Body of pancreas (tissue), 4 donors: ENCODE measurements around the gene PHF12.

ENCODE experiments used
- POLR2A ChIP-seq, 3 donors: fragments of 450-650 bp; IDR thresholded peaks; one replicate each; pipeline ENCODE4 v1.6.1; 2016; ENCODE audit warnings: antibody characterized with exemption in 3 of 3, mild to moderate bottlenecking in 2 of 3
- TF ChIP-seq, protein P1 (sequence below), 7 experiments: fragments of 450-650 bp in 4 of 7; fragments of 200-600 bp in 3 of 7; sonication (generic) in 3 of 7; IDR thresholded peaks; one replicate each; pipeline ENCODE4 v1.5.1; 2016 to 2019; ENCODE audit warnings: antibody characterized with exemption in 7 of 7

DNA sequence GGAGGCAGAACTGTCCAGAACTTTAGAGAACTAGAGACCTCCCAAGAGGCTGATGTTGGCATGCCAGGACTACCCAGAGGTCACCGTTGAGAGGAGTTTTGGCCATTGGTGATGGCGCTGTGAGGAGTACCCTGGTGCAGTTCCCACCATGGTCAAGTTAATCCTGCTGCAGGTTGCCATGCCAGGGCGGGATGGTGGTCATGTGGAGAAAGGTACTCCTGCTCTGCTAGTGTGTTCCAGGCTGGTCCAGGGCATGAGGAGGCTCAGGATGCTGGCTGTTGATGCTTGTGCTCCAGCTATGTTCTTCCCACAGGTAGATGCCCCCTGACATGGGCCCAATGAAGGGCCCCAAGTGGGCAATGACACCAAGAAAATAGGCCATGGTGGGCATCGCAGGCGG, 4.1 kb upstream of the PHF12 start:
- TF ChIP-seq, protein P1, sequence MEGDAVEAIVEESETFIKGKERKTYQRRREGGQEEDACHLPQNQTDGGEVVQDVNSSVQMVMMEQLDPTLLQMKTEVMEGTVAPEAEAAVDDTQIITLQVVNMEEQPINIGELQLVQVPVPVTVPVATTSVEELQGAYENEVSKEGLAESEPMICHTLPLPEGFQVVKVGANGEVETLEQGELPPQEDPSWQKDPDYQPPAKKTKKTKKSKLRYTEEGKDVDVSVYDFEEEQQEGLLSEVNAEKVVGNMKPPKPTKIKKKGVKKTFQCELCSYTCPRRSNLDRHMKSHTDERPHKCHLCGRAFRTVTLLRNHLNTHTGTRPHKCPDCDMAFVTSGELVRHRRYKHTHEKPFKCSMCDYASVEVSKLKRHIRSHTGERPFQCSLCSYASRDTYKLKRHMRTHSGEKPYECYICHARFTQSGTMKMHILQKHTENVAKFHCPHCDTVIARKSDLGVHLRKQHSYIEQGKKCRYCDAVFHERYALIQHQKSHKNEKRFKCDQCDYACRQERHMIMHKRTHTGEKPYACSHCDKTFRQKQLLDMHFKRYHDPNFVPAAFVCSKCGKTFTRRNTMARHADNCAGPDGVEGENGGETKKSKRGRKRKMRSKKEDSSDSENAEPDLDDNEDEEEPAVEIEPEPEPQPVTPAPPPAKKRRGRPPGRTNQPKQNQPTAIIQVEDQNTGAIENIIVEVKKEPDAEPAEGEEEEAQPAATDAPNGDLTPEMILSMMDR (IDR thresholded peaks at IDR 0.05), result no peak
- TF ChIP-seq POLR2A (IDR thresholded peaks at IDR 0.05), result no peak
